ENCODE measurements around the gene CALCOCO1.

- TF ChIP-seq, protein P1, sequence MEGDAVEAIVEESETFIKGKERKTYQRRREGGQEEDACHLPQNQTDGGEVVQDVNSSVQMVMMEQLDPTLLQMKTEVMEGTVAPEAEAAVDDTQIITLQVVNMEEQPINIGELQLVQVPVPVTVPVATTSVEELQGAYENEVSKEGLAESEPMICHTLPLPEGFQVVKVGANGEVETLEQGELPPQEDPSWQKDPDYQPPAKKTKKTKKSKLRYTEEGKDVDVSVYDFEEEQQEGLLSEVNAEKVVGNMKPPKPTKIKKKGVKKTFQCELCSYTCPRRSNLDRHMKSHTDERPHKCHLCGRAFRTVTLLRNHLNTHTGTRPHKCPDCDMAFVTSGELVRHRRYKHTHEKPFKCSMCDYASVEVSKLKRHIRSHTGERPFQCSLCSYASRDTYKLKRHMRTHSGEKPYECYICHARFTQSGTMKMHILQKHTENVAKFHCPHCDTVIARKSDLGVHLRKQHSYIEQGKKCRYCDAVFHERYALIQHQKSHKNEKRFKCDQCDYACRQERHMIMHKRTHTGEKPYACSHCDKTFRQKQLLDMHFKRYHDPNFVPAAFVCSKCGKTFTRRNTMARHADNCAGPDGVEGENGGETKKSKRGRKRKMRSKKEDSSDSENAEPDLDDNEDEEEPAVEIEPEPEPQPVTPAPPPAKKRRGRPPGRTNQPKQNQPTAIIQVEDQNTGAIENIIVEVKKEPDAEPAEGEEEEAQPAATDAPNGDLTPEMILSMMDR (conservative IDR thresholded peaks at IDR 0.05): no peak
- no peak for TF ChIP-seq EZH2 (IDR thresholded peaks at IDR 0.05; ENCODE audit: low read depth)
Observed at GRCh38 chr12:53717319-53717718, 9.9 kb downstream of the CALCOCO1 start.

Measured in PC-9 (cell line).